Measurements from ENCODE around the gene TNP2. TPM values are rescaled to one million over a fixed set of nuclear protein-coding genes. Genes with fewer than 3 reads are reported as not detected.

Gene TNP2
- total RNA-seq, 1 experiment from 2014 or later = not detected

DNA sequence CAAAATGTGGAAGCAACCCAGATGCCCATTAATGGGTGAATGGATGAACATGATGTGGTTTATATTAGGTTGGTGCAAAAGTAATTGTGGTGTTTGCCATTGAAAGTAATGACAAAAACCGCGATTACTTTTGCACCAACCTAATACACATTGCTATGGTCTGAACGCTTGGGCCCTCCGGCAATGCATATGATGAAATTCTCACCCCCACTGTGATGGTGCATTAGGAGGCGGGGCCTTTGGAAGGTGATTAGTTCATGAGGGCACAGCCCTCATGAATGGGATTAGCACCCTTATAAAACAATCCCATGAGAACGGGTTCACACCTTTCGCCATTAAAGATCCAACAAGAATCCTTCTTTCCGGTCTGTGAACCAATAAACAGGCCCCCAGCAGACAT, 37.3 kb upstream of the TNP2 start:
- H3K4me3 ChIP-seq (replicated peaks in 1 of 2; ENCODE audit: low read depth in 1 of 2, low read length in 2 of 2) = no peak overlapping the region
- no TSS peak for BruUV-seq (replicated peaks)
- no peaks in the 10 kb centered on the region for H3K79me2 ChIP-seq (ENCODE audit: insufficient read depth, low read length)
- H3K27me3 ChIP-seq (ENCODE audit: insufficient read depth, low read length) = no peaks in the 10 kb centered on the region
- H3K27ac ChIP-seq (ENCODE audit: low read depth, low read length) = no peak overlapping the region
- H3K9ac ChIP-seq (ENCODE audit: low read length) = no peak overlapping the region
- ChIA-PET CTCF (no interaction called here), POLR2A (no interaction called here), RAD21 (ENCODE audit: low non-redundant PET in 1 of 2, low total read pairs in 2 of 2, uncharacterized antibody in 2 of 2, unreplicated experiment in 2 of 2) (no interaction called here)
- H2AFZ ChIP-seq (ENCODE audit: low read depth, low read length, poor library complexity, severe bottlenecking) = no peak overlapping the region
- H3K9me2 ChIP-seq (ENCODE audit: insufficient read depth) = no peaks in the 10 kb centered on the region
- H3K9me3 ChIP-seq (ENCODE audit: control insufficient read depth in 1 of 2, insufficient read depth in 1 of 2, low read depth in 1 of 2, low read length in 2 of 2) = no peaks in the 10 kb centered on the region
- no peak overlapping the region for H3K4me2 ChIP-seq (ENCODE audit: low read length)
- TF ChIP-seq, protein P1, sequence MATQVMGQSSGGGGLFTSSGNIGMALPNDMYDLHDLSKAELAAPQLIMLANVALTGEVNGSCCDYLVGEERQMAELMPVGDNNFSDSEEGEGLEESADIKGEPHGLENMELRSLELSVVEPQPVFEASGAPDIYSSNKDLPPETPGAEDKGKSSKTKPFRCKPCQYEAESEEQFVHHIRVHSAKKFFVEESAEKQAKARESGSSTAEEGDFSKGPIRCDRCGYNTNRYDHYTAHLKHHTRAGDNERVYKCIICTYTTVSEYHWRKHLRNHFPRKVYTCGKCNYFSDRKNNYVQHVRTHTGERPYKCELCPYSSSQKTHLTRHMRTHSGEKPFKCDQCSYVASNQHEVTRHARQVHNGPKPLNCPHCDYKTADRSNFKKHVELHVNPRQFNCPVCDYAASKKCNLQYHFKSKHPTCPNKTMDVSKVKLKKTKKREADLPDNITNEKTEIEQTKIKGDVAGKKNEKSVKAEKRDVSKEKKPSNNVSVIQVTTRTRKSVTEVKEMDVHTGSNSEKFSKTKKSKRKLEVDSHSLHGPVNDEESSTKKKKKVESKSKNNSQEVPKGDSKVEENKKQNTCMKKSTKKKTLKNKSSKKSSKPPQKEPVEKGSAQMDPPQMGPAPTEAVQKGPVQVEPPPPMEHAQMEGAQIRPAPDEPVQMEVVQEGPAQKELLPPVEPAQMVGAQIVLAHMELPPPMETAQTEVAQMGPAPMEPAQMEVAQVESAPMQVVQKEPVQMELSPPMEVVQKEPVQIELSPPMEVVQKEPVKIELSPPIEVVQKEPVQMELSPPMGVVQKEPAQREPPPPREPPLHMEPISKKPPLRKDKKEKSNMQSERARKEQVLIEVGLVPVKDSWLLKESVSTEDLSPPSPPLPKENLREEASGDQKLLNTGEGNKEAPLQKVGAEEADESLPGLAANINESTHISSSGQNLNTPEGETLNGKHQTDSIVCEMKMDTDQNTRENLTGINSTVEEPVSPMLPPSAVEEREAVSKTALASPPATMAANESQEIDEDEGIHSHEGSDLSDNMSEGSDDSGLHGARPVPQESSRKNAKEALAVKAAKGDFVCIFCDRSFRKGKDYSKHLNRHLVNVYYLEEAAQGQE (IDR thresholded peaks at IDR 0.05; ENCODE audit: low read depth) = no peak
- TF ChIP-seq JUND (IDR thresholded peaks at IDR 0.05) (no peak), ELF1 (IDR thresholded peaks at IDR 0.05; ENCODE audit: borderline replicate concordance, low read depth) (no peak), EGR1 (IDR thresholded peaks at IDR 0.05; ENCODE audit: low read depth) (no peak), EZH2 (IDR thresholded peaks at IDR 0.05) (no peak), FOSL1 (IDR thresholded peaks at IDR 0.05; ENCODE audit: low read depth) (no peak), ATF3 (IDR thresholded peaks at IDR 0.05) (no peak), POLR2A (IDR thresholded peaks at IDR 0.05; ENCODE audit: borderline replicate concordance, extremely low read depth, insufficient read depth, insufficient read length) (no peak), SIN3A (IDR thresholded peaks at IDR 0.05; ENCODE audit: low read depth) (no peak), RAD21 (IDR thresholded peaks at IDR 0.05; ENCODE audit: low read depth) (no peak)
- TF ChIP-seq, protein P2, sequence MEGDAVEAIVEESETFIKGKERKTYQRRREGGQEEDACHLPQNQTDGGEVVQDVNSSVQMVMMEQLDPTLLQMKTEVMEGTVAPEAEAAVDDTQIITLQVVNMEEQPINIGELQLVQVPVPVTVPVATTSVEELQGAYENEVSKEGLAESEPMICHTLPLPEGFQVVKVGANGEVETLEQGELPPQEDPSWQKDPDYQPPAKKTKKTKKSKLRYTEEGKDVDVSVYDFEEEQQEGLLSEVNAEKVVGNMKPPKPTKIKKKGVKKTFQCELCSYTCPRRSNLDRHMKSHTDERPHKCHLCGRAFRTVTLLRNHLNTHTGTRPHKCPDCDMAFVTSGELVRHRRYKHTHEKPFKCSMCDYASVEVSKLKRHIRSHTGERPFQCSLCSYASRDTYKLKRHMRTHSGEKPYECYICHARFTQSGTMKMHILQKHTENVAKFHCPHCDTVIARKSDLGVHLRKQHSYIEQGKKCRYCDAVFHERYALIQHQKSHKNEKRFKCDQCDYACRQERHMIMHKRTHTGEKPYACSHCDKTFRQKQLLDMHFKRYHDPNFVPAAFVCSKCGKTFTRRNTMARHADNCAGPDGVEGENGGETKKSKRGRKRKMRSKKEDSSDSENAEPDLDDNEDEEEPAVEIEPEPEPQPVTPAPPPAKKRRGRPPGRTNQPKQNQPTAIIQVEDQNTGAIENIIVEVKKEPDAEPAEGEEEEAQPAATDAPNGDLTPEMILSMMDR (IDR thresholded peaks at IDR 0.05 in 2 of 3, conservative IDR thresholded peaks at IDR 0.05 in 1 of 3; ENCODE audit: borderline replicate concordance in 1 of 3, insufficient read depth in 1 of 3, low read depth in 2 of 3, low read length in 2 of 3) = no peak
- TF ChIP-seq, protein P3, sequence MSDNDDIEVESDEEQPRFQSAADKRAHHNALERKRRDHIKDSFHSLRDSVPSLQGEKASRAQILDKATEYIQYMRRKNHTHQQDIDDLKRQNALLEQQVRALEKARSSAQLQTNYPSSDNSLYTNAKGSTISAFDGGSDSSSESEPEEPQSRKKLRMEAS (IDR thresholded peaks at IDR 0.05) = no peak
- TF ChIP-seq, protein P4, sequence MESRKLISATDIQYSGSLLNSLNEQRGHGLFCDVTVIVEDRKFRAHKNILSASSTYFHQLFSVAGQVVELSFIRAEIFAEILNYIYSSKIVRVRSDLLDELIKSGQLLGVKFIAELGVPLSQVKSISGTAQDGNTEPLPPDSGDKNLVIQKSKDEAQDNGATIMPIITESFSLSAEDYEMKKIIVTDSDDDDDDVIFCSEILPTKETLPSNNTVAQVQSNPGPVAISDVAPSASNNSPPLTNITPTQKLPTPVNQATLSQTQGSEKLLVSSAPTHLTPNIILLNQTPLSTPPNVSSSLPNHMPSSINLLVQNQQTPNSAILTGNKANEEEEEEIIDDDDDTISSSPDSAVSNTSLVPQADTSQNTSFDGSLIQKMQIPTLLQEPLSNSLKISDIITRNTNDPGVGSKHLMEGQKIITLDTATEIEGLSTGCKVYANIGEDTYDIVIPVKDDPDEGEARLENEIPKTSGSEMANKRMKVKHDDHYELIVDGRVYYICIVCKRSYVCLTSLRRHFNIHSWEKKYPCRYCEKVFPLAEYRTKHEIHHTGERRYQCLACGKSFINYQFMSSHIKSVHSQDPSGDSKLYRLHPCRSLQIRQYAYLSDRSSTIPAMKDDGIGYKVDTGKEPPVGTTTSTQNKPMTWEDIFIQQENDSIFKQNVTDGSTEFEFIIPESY (IDR thresholded peaks at IDR 0.05; ENCODE audit: extremely low read depth, insufficient replicate concordance, low read length) = no peak
- intact Hi-C loops (cut with micrococcal nuclease) = no loop called here
- H4K20me1 ChIP-seq (ENCODE audit: insufficient read depth) = no peaks in the 10 kb centered on the region
- DNase-seq (ENCODE audit: low read depth, low spot score) = no peak
- no peaks in the 10 kb centered on the region for H3K4me1 ChIP-seq (ENCODE audit: control insufficient read depth in 1 of 2, insufficient read depth in 2 of 2, low read length in 2 of 2)
- no peak for ATAC-seq
- H3K36me3 ChIP-seq (ENCODE audit: control insufficient read depth in 1 of 2, insufficient read depth in 2 of 2, low read length in 2 of 2) = no peaks in the 10 kb centered on the region
